NCI-H1436 (cell line): ENCODE results near the gene SMC6.

ENCODE experiments used
- DNase-seq: peaks from one replicate; lab custom pipeline; 2025; lab: John Stamatoyannopoulos, UW

The SMC6 gene

GRCh38 chr2:17765398-17765797 is 11.8 kb upstream of the SMC6 start:
- no peak for DNase-seq

- no peak for DNase-seq
Measured at GRCh38 chr2:17763641-17764333, 10.2 kb upstream of the SMC6 start.

- DNase-seq, result no peak
Measured at GRCh38 chr2:17762451-17762850, 8.8 kb upstream of the SMC6 start.

GRCh38 chr2:17759805-17760204 is 6.2 kb upstream of the SMC6 start:
- DNase-seq, result no peak

- no peak for DNase-seq
Measured at GRCh38 chr2:17758118-17758517, 4.5 kb upstream of the SMC6 start.

GRCh38 chr2:17757321-17757720 is 3.7 kb upstream of the SMC6 start:
- no peak for DNase-seq

GRCh38 chr2:17756668-17757067 is 3.1 kb upstream of the SMC6 start:
- no peak for DNase-seq

GRCh38 chr2:17754773-17755425 is 1.3 kb upstream of the SMC6 start:
- no peak for DNase-seq

GRCh38 chr2:17752892-17753802 is 463 bp downstream of the SMC6 start:
- peak; percentile 22 for DNase-seq

- DNase-seq, result no peak
Measured at GRCh38 chr2:17752246-17752645, 1.4 kb downstream of the SMC6 start.

- DNase-seq, result no peak
Measured at GRCh38 chr2:17749753-17750438, 3.7 kb downstream of the SMC6 start.

GRCh38 chr2:17748745-17749144 is 4.9 kb downstream of the SMC6 start:
- no peak for DNase-seq

GRCh38 chr2:17747684-17748452 is 5.7 kb downstream of the SMC6 start:
- DNase-seq, result no peak

- no peak for DNase-seq
Measured at GRCh38 chr2:17740203-17740602, 13.4 kb downstream of the SMC6 start.

- DNase-seq, result no peak
Measured at GRCh38 chr2:17736989-17737388, 16.6 kb downstream of the SMC6 start.

- no peak for DNase-seq
Measured at GRCh38 chr2:17735864-17736263, 17.7 kb downstream of the SMC6 start.

GRCh38 chr2:17733599-17733998 is 20.0 kb downstream of the SMC6 start:
- no peak for DNase-seq

- DNase-seq, result no peak
Measured at GRCh38 chr2:17729880-17730279, 23.7 kb downstream of the SMC6 start.

GRCh38 chr2:17728210-17728609 is 25.4 kb downstream of the SMC6 start:
- DNase-seq, result no peak

GRCh38 chr2:17719562-17720371 is 33.8 kb downstream of the SMC6 start:
- no peak for DNase-seq

GRCh38 chr2:17718689-17719088 is 34.9 kb downstream of the SMC6 start:
- DNase-seq, result no peak
